Measurements from ENCODE around the gene LNX2.
"Not testable (repeated sequence)": the region's sequence is repeated elsewhere in the genome, so short reads cannot be mapped to it uniquely, and the experiment has no call there.

The LNX2 gene

GRCh38 chr13:27636589-27637288 is 16.4 kb upstream of the LNX2 start:
- DNase-seq = no peak

GRCh38 chr13:27635266-27635665 is 14.9 kb upstream of the LNX2 start:
- DNase-seq = no peak

- no peak for DNase-seq
Measured at GRCh38 chr13:27634791-27635190, 14.5 kb upstream of the LNX2 start.

- no peak for DNase-seq
Measured at GRCh38 chr13:27634231-27634630, 13.9 kb upstream of the LNX2 start.

- DNase-seq = no peak
Measured at GRCh38 chr13:27632648-27633047, 12.3 kb upstream of the LNX2 start.

- no peak for DNase-seq
Measured at GRCh38 chr13:27632214-27632613, 11.9 kb upstream of the LNX2 start.

- no peak for DNase-seq
Measured at GRCh38 chr13:27631665-27632064, 11.3 kb upstream of the LNX2 start.

GRCh38 chr13:27631156-27631555 is 10.8 kb upstream of the LNX2 start:
- no peak for DNase-seq

GRCh38 chr13:27628766-27629165 is 8.4 kb upstream of the LNX2 start:
- not testable (repeated sequence) for DNase-seq

GRCh38 chr13:27628081-27628480 is 7.8 kb upstream of the LNX2 start:
- no peak for DNase-seq

GRCh38 chr13:27627380-27627779 is 7.1 kb upstream of the LNX2 start:
- DNase-seq = no peak

GRCh38 chr13:27625839-27626238 is 5.5 kb upstream of the LNX2 start:
- DNase-seq = no peak

GRCh38 chr13:27624071-27624470 is 3.7 kb upstream of the LNX2 start:
- no peak for DNase-seq

- DNase-seq = no peak
Measured at GRCh38 chr13:27622881-27623280, 2.6 kb upstream of the LNX2 start.

GRCh38 chr13:27622102-27622820 is 1.9 kb upstream of the LNX2 start:
- DNase-seq = peak; percentile 83

- peak; percentile 85 for DNase-seq
Measured at GRCh38 chr13:27621366-27622101, 1.2 kb upstream of the LNX2 start, which contains the start of gene POLR1D. Gene POLR1D (plus strand): TSS chr13:27621892. CDS start chr13:27621984, 92 bp downstream.

- no peak for DNase-seq
Measured at GRCh38 chr13:27621116-27621365, 712 bp upstream of the LNX2 start.

GRCh38 chr13:27619728-27620376 is 477 bp downstream of the LNX2 start:
- DNase-seq = no peak

GRCh38 chr13:27619093-27619727 is 1.1 kb downstream of the LNX2 start:
- no peak for DNase-seq

- no peak for DNase-seq
Measured at GRCh38 chr13:27617881-27618321, 2.4 kb downstream of the LNX2 start.

GRCh38 chr13:27613628-27614027 is 6.7 kb downstream of the LNX2 start:
- DNase-seq = no peak

- DNase-seq = no peak
Measured at GRCh38 chr13:27607125-27607524, 13.2 kb downstream of the LNX2 start.

- no peak for DNase-seq
Measured at GRCh38 chr13:27605610-27606200, 14.6 kb downstream of the LNX2 start.
